NCI-H2029 (cell line): Measurements from ENCODE around the gene FEM1C.

Source experiments
- DNase-seq: peaks from one replicate; lab custom pipeline; 2025; lab: John Stamatoyannopoulos, UW

The FEM1C gene, protein sequence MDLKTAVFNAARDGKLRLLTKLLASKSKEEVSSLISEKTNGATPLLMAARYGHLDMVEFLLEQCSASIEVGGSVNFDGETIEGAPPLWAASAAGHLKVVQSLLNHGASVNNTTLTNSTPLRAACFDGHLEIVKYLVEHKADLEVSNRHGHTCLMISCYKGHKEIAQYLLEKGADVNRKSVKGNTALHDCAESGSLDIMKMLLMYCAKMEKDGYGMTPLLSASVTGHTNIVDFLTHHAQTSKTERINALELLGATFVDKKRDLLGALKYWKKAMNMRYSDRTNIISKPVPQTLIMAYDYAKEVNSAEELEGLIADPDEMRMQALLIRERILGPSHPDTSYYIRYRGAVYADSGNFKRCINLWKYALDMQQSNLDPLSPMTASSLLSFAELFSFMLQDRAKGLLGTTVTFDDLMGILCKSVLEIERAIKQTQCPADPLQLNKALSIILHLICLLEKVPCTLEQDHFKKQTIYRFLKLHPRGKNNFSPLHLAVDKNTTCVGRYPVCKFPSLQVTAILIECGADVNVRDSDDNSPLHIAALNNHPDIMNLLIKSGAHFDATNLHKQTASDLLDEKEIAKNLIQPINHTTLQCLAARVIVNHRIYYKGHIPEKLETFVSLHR

DNA sequence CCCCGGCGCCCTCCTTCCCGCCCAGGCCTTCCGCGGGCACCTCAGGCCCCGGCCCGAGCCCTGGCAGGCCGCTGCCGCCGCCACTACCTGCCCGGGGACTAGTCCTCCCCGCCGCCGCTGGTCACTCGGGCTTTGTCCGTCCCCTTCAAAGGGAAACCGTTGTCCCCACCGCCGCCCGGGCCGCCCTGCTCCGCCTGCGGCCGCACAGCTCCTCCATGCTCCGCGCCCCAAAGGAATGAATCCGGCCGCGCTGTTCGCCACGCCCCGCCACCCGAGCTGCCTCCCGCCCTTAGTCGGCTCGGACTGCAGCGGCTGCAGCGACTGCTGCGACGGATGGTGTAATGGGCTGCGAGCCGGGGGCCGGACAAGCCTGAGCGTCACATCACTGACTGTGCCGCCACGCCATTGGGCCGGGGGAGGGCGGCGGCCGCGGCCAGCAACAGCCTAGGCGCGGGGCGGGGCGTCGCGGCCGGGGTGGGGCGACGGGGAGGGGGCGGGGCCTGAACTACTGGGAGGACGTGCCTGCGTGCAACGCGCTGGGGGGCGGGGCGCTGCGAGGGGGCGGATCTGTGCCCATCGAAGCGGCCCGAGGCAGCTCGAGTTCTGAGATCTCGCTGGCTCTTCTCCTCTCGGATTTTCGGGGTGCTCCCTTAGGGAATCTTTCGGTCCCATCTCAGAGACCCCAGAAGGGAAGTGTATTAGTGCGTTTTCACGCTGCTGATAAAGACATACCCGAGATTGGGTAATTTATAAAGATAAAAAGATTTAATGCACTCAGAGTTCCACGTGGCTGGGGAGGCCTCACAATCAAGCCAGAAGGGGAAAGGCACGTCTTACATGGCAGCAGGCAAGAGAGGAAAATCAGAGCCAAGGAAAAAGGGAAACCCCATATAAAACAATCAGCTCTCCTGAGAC is at the start of gene FEM1C:
Gene FEM1C (minus strand): TSS at position 340 of the 915 bp plus-strand sequence. CDS start 1,282 bp downstream, outside the sequence.
- DNase-seq = peak; percentile 95

DNA sequence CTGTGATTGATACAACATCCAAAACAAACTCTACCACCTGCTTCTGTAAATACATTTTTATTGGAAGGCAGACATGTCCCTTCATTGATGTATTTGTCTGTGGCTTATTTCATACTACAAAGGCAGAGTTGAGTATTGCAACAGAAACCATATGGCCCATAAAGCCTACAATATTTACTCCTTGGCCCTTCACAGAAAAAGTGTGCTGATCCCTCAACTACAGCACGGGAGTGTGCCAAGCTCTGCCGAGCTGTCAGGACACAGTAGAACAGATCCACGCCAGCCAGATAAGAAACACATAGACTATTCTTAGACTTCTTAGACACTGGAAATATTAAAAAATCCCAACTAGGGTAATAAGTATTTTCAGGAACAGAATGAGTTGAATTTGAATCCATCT is 44.5 kb upstream of the FEM1C start:
- no peak for DNase-seq

- DNase-seq = no peak
These were observed 44.1 kb upstream of the FEM1C start for GRCh38 chr5:115588640-115589039.

- DNase-seq = peak; percentile 26
These were observed 42.1 kb upstream of the FEM1C start for GRCh38 chr5:115586525-115587146.

DNA sequence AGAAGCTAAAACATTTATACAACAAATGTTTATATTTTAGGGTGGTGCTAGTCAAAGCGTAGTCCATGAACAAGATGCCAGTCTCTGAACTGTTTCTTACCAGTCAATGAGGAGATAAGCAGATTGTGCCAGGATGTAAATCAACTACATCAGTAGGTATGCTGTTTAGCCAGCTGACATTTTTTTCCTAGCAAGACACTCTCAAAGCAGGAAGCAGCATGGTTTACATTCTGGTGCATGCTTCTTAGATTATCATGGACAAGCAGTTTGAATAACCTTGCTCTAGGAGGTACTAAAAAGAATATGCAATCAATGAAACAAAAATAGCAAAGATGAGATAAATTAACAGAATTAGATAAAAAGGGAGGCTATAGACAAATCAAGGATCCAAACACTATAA is 40.7 kb upstream of the FEM1C start:
- no peak for DNase-seq

GRCh38 chr5:115584501-115584900 is 39.9 kb upstream of the FEM1C start:
- no peak for DNase-seq

DNA sequence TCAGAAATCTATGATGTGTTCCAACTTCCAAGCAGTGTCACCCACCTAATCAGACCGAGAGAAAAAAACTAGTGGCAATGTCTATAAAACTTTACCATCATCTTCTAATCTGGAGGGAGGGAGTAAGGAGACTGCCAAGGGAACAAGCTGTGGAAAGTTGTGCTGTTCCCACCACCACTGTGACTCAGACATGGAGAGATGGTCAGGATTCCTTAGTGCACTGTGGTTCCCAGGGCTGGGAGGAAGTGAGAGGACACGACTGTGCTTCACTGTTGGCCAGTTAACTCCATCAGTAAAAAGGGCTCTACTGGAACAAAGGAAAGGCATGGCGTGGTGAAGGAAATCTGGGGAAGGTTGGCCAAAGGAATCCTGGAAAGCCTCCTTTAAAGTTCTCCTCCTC is 38.9 kb upstream of the FEM1C start:
- DNase-seq = no peak

DNA sequence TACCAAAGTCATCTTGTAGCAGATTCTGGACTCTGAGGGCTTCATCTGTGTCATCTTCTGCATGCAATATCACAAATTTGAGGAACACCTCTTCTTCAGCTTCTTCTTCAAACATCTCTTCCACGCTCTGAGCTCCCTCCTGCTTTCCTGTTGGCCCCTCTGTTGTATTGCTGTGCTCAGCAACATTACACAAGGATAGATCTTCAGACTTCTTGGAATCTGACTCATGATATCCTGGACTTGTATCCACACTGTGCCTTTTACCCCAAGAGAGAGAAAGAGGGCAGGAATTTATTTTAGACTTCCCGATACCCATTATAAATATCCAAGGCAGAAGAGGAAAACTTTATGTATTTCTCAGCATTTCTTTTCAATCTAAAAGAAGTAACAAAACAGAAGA is 36.4 kb upstream of the FEM1C start:
- no peak for DNase-seq

GRCh38 chr5:115579747-115580173 is 35.2 kb upstream of the FEM1C start:
- DNase-seq = no peak

DNA sequence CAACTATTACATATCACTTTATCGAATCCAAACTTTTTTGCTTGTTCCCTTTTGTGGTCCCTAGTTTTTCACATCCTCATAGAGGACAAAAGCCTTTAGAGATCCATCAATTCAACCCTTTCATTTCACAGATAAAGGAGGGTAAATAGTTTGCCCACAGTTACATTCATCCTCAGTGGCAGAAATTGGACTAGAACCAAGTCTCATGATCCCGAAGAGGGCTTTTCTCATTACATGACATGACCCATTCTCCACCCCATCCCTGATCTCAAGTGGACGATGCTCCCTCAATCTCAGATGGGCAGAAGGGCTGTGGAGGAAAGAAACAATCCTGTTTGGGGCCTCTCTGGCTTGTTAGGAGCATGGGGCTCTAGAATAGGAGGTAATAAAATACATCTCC is 34.6 kb upstream of the FEM1C start:
- no peak for DNase-seq

DNA sequence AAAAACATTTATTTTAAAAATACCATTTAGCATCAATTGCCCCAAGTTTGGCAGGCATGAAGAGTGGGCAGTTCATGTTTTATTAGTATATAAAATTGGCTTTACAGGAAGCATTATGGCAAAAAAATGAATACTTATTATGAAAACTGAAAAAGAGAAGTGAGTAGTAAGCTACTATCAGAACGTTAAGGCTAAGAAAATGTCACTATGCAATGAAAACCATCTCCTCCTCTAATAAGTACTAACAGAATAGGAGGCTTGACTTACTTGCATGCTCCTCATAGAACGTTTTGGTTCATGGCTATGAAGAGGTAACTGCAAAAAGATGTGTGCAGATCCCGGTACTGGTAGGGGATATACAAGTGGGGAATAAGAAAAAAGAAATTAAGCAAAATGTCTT is 34.1 kb upstream of the FEM1C start:
- no peak for DNase-seq

DNA sequence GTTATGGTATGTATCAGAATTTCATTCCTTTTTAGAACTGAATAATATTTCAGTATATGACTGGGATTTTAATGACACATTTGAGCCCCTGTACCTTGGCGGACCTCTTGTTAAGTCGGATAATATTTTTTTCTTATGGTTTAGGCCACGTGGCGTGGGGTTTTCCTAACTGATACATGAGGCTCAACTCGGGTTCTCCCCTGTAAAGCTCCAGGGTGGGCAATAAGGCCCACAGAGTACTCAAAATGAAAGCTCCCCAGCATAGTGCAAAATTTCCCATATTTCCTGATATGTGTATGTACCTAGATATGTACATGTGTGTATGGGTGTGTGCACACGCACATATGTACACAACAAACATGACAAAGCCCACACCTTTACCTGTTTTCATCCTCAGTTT is 33.2 kb upstream of the FEM1C start:
- DNase-seq = no peak

GRCh38 chr5:115577329-115577728 is 32.8 kb upstream of the FEM1C start:
- no peak for DNase-seq

GRCh38 chr5:115575167-115576070 is 30.8 kb upstream of the FEM1C start:
- no peak for DNase-seq

DNA sequence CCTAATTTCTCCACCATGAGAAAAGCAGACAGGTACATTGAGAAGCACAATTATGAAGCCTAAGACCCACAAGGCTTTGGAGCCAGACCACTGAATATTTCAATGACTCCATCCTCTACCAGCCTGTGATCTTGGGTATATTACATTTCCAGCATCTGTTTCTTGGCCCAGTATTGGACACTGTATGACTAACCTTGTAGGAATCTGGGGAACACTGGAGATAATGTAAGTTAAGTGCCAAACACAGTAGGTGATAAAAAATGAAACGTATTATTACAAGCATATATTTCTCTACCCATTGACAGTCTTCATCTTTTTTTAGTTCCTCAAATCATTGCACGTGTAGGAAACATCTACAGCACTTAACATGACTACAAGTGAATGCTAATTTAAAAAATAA is 28.6 kb upstream of the FEM1C start:
- no peak for DNase-seq

- DNase-seq = no peak
These were observed 26.9 kb upstream of the FEM1C start for GRCh38 chr5:115571441-115571878.

DNA sequence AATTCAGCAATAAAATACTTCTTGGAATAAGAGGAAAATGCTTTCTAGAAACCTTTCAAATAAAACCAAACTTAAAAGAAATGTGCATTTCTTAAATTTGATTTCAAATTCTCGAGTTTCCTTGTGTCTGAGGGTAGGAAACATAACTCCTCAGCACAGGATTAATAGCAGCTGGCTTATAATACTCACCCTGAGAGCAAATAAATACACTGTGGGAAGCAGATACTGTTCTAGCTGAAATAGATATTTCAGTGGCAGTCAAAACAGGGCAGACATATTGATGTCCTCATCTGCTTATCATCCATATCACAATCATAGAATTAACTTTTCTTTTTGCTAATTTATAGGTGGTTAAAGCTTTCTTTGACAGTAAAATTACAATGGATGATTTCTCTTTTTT is 24.1 kb upstream of the FEM1C start:
- no peak for DNase-seq

DNA sequence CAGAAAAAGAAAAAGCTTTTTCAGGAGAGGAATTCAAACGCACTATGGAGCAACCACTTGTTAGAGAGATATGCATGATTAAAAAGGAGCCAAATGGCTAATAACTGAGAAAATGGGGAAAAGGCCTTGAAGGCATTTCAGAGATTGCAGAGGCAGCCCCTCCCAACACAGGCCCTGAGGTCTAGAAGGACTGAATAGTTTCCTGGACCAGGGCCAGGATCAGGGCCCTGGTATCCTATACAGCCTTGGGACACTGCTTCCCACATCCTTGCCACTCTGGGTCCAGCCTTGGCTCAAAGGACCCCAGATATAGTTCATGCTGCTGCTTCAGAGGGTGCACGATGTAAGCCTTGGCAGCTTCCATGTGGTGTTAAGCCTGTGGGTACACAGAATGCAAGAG is 20.7 kb upstream of the FEM1C start:
- DNase-seq = no peak

DNA sequence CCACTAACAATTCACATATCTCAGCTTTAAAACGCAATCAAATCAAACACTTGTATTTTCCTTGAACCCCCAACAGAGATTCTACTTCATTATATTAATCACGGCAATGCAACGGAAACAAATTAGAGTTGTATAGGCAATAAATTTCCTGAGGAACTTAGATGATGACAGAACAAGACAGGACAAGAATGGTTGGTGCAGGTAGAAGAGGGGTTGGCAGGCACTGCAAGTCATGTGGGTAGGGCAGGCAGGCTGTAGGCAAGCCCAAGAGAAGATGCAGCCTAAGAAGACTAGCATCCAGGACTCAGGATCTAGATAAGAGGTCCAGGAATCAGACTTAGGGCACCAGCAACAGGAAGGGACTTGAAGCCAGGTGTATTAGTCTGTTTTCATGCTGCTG is 16.6 kb upstream of the FEM1C start:
- no peak for DNase-seq

DNA sequence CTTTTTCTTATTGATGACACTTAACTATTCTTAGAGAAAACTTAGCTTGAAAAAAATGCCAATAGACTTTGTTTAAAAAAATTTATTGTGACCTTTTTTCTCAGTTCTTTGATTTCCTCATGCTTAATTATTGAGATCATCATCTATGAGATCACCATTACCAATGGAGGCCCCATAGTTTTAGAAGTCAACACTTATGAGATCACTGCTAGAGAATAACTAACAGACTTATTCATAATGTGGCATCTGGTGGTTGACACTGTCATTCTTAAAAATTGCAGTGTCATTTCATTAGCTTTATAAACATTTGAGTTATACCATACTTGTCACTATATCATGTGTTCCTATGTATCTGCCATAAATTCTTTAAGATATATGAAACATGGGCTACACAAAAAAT is 14.9 kb upstream of the FEM1C start:
- DNase-seq = no peak

GRCh38 chr5:115558388-115558956 is 13.9 kb upstream of the FEM1C start:
- DNase-seq = no peak
